ENCODE results near the gene FSTL3.

- TF ChIP-seq CTCF (IDR thresholded peaks at IDR 0.05; ENCODE audit: low read depth, low read length, poor library complexity, severe bottlenecking) (no peak), EZH2phosphoT487 (IDR thresholded peaks at IDR 0.05; ENCODE audit: borderline replicate concordance, low read length) (no peak)
Measured at GRCh38 chr19:710767-711166, 34.6 kb downstream of the FSTL3 start.

All from DOHH2 (cell line).